Kidney (tissue), 14 donors: Measurements from ENCODE around the gene SOS2. TPM values are rescaled to one million over a fixed set of nuclear protein-coding genes. Genes with fewer than 3 reads are reported as not detected.

ENCODE experiments used
- DNase-seq, 5 donors: peaks; one replicate each; pipeline ENCODE4 v3.0.0-alpha.2; 2013 to 2020
- FAIRE-seq: peaks from 2 replicates; lab custom pipeline; 2012; peaks lifted over from hg19 to GRCh38; lab: Jason Lieb, UNC
- H3K27ac ChIP-seq, 2 donors: one replicate each; pipeline ENCODE4 v1.7.0; 2013; ENCODE audit warnings: low read depth in 2 of 2, low read length in 2 of 2, inconsistent platforms in 1 of 2
- H3K27me3 ChIP-seq: one replicate; pipeline ENCODE4 v1.7.1; 2013; ENCODE audit warnings: low read length, inconsistent platforms; ENCODE audit not compliant: control insufficient read depth, insufficient read depth
- H3K36me3 ChIP-seq, 3 donors: one replicate each; pipeline versions ENCODE4 v1.7.0 to v1.7.1; 2013; ENCODE audit warnings: low read length in 3 of 3, control low read depth in 1 of 3, inconsistent platforms in 1 of 3; ENCODE audit not compliant: insufficient read depth in 3 of 3, control insufficient read depth in 2 of 3
- H3K4me1 ChIP-seq, 3 donors: one replicate each; pipeline versions ENCODE4 v1.7.0 to v1.7.1; 2013; ENCODE audit warnings: low read length in 3 of 3, inconsistent platforms in 1 of 3, low read depth in 1 of 3; ENCODE audit not compliant: control insufficient read depth in 2 of 3, insufficient read depth in 2 of 3
- H3K4me3 ChIP-seq, 3 donors: one replicate each; pipeline versions ENCODE4 v1.7.0 to v1.8.1; 2013; ENCODE audit warnings: low read length in 3 of 3, control low read depth in 1 of 3, inconsistent platforms in 1 of 3
- H3K9ac ChIP-seq, 3 donors: one replicate each; pipeline versions ENCODE4 v1.7.0 to v1.7.1; 2013; ENCODE audit warnings: low read length in 3 of 3, control low read depth in 1 of 3, inconsistent platforms in 1 of 3
- H3K9me3 ChIP-seq, 3 donors: one replicate each; pipeline versions ENCODE4 v1.7.0 to v1.7.1; 2013; ENCODE audit warnings: low read length in 3 of 3, control low read depth in 1 of 3, inconsistent platforms in 1 of 3; ENCODE audit not compliant: control insufficient read depth in 2 of 3, insufficient read depth in 1 of 3
- intact Hi-C: fragments of 100-400 bp; cut with DNase I; formaldehyde crosslinking; loops from one replicate; pipeline ENCODE4 v1.11.1; 2022
- polyA plus RNA-seq: library from polyadenylated mRNA; stranded (reverse); fragments of 350-450 nt; fragmentation: Illumina TruSeq; extraction: RNeasy Lipid Tissue Mini Kit (QIAGEN cat#74804); gene quantifications from one replicate; pipeline ENCODE4 v1.2.3, GENCODE V29; 2014; ENCODE audit warnings: low read depth, low replicate concordance; ENCODE audit not compliant: insufficient read depth
- total RNA-seq: library from RNA; stranded (reverse); fragmentation: NEBNext Ultra II Directional; extraction: Animal tissue kit (Norgen Biotek cat#: 25700); gene quantifications from one replicate; pipeline ENCODE4 v1.2.1, GENCODE V29; 2021
- TF ChIP-seq, protein P1 (sequence below): IDR thresholded peaks from 3 replicates; pipeline ENCODE4 v1.5.1; 2012; ENCODE audit warnings: mild to moderate bottlenecking, moderate library complexity, borderline replicate concordance; ENCODE audit not compliant: insufficient read depth; ENCODE audit errors: extremely low read depth
- donor health status: control.
- donor health status: control.
- donor health status: control.
- donor health status: control.
- donor health status: control.
- donor health status: DM: yes; HTN: yes; CAD: no.
- donor health status: Normal renal cell carcinoma (clear cell type).

Gene SOS2
- total and polyA plus RNA-seq, 2 donors from 2014 or later = 11.9 to 39.7 TPM

DNA sequence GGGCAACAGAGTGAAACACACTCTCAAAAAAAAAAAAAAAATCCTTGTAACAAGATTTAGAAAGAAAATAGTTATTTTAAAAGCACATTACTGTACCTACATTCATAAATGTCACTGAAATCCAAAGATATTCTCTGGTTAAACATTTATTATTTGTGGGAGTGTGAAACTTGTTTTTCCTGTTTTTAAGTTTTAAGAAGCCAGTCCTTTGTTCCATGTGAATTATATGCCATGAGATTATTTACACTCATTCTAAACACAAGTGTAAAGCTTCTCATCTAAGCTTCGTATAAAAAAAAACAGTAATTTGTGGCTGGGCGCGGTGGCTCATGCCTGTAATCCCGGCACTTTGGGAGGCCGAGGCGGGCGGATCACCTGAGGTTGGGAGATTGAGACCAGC is 130.0 kb downstream of the SOS2 start:
- H3K4me1 ChIP-seq = peaks cover 0 to 13% (median 3%) of the 10 kb centered on the region in 3 donors
- TF ChIP-seq, protein P1, sequence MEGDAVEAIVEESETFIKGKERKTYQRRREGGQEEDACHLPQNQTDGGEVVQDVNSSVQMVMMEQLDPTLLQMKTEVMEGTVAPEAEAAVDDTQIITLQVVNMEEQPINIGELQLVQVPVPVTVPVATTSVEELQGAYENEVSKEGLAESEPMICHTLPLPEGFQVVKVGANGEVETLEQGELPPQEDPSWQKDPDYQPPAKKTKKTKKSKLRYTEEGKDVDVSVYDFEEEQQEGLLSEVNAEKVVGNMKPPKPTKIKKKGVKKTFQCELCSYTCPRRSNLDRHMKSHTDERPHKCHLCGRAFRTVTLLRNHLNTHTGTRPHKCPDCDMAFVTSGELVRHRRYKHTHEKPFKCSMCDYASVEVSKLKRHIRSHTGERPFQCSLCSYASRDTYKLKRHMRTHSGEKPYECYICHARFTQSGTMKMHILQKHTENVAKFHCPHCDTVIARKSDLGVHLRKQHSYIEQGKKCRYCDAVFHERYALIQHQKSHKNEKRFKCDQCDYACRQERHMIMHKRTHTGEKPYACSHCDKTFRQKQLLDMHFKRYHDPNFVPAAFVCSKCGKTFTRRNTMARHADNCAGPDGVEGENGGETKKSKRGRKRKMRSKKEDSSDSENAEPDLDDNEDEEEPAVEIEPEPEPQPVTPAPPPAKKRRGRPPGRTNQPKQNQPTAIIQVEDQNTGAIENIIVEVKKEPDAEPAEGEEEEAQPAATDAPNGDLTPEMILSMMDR = no peak
- H3K9me3 ChIP-seq = no peaks in the 10 kb centered on the region
- no peak for DNase-seq
- H3K9ac ChIP-seq = no peak overlapping the region
- no peak overlapping the region for H3K27ac ChIP-seq
- H3K36me3 ChIP-seq = peaks cover 0 to 2% (median 0%) of the 10 kb centered on the region in 3 donors
- FAIRE-seq = no peak
- no peaks in the 10 kb centered on the region for H3K27me3 ChIP-seq
- intact Hi-C loops = no loop called here
- H3K4me3 ChIP-seq = no peak overlapping the region

GRCh38 chr14:50100805-50101204 is 130.6 kb downstream of the SOS2 start:
- H3K9ac ChIP-seq = peak overlapping the region in 1 of 3 donors; percentile 9
- H3K27ac ChIP-seq = no peak overlapping the region
- H3K36me3 ChIP-seq = no peaks in the 10 kb centered on the region
- DNase-seq (no peak), FAIRE-seq (no peak)
- peaks cover 0 to 13% (median 3%) of the 10 kb centered on the region in 3 donors for H3K4me1 ChIP-seq
- no peak overlapping the region for H3K4me3 ChIP-seq
- TF ChIP-seq, protein P1 = no peak
- H3K9me3 ChIP-seq = no peaks in the 10 kb centered on the region
- intact Hi-C loops = no loop called here
- no peaks in the 10 kb centered on the region for H3K27me3 ChIP-seq

- Histone ChIP-seq H3K36me3 (no peaks in the 10 kb centered on the region), H3K9ac (no peak overlapping the region)
- TF ChIP-seq, protein P1 = no peak
These were observed 132.0 kb downstream of the SOS2 start for GRCh38 chr14:50099335-50099734.

GRCh38 chr14:50095895-50096294 is 135.5 kb downstream of the SOS2 start:
- no peak for FAIRE-seq
- H3K9ac ChIP-seq = no peak overlapping the region
- TF ChIP-seq, protein P1 = no peak
- no peak overlapping the region for H3K27ac ChIP-seq
- no peak for DNase-seq
- H3K4me3 ChIP-seq = no peak overlapping the region
- peaks cover 0 to 3% (median under 1%) of the 10 kb centered on the region in 3 donors for H3K4me1 ChIP-seq
- H3K9me3 ChIP-seq = no peaks in the 10 kb centered on the region
- no peaks in the 10 kb centered on the region for H3K36me3 ChIP-seq
- intact Hi-C loops = no loop called here
- H3K27me3 ChIP-seq = no peaks in the 10 kb centered on the region

More at GRCh38 chr14:50099335-50099734, 132.0 kb downstream of the SOS2 start:
- intact Hi-C loops = no loop called here
- no peak overlapping the region for H3K4me3 ChIP-seq
- H3K27me3 ChIP-seq = no peaks in the 10 kb centered on the region
- no peak for FAIRE-seq
- H3K4me1 ChIP-seq = peaks cover 0 to 10% (median 3%) of the 10 kb centered on the region in 3 donors
- H3K9me3 ChIP-seq = no peaks in the 10 kb centered on the region
- no peak for DNase-seq
- H3K27ac ChIP-seq = no peak overlapping the region
